IMR-90 (cell line): ENCODE data around the gene SEC11A.

ENCODE experiments used
- BHLHE40 ChIP-seq: fragments of 150-350 bp; IDR thresholded peaks from 2 replicates; pipeline ENCODE4 v1.6.1; 2016; ENCODE audit warnings: mild to moderate bottlenecking, low read depth, low read length
- CEBPB ChIP-seq: IDR thresholded peaks from 2 replicates; pipeline ENCODE4 v1.6.1; 2012; ENCODE audit warnings: low read depth, low read length, improper control_type of control experiment
- MAFK ChIP-seq: IDR thresholded peaks from 2 replicates; pipeline ENCODE4 v1.6.1; 2012; ENCODE audit warnings: low read depth, low read length, improper control_type of control experiment
- MAZ ChIP-seq: IDR thresholded peaks from 2 replicates; pipeline ENCODE4 v1.6.1; 2012; ENCODE audit warnings: low read depth, mild to moderate bottlenecking, low read length, improper control_type of control experiment, moderate library complexity, borderline replicate concordance
- MXI1 ChIP-seq: IDR thresholded peaks from 2 replicates; pipeline ENCODE4 v1.6.1; 2012; ENCODE audit warnings: low read depth, mild to moderate bottlenecking, low read length, moderate library complexity, borderline replicate concordance
- POLR2A ChIP-seq: IDR thresholded peaks from 2 replicates; pipeline ENCODE4 v1.6.1; 2012; ENCODE audit warnings: mild to moderate bottlenecking, low read depth, low read length
- RAD21 ChIP-seq: IDR thresholded peaks from 2 replicates; pipeline ENCODE4 v1.6.1; 2012; ENCODE audit warnings: low read length, improper control_type of control experiment
- RCOR1 ChIP-seq: IDR thresholded peaks from 2 replicates; pipeline ENCODE4 v1.6.1; 2012; ENCODE audit warnings: mild to moderate bottlenecking, low read length, improper control_type of control experiment; ENCODE audit not compliant: insufficient replicate concordance
- RFX5 ChIP-seq: IDR thresholded peaks from 2 replicates; pipeline ENCODE4 v1.8.0; 2012; ENCODE audit warnings: low read depth, mild to moderate bottlenecking, low read length, moderate library complexity
- SMC3 ChIP-seq: fragments of 150-350 bp; IDR thresholded peaks from 2 replicates; pipeline ENCODE4 v1.6.1; 2016; ENCODE audit warnings: low read depth, mild to moderate bottlenecking, antibody characterized with exemption, low read length, moderate library complexity
- TF ChIP-seq, protein P1 (sequence below): conservative IDR thresholded peaks from 2 replicates; pipeline ENCODE4 v1.5.1; 2012; ENCODE audit warnings: mild to moderate bottlenecking, low read depth, low read length, improper control_type of control experiment

DNA sequence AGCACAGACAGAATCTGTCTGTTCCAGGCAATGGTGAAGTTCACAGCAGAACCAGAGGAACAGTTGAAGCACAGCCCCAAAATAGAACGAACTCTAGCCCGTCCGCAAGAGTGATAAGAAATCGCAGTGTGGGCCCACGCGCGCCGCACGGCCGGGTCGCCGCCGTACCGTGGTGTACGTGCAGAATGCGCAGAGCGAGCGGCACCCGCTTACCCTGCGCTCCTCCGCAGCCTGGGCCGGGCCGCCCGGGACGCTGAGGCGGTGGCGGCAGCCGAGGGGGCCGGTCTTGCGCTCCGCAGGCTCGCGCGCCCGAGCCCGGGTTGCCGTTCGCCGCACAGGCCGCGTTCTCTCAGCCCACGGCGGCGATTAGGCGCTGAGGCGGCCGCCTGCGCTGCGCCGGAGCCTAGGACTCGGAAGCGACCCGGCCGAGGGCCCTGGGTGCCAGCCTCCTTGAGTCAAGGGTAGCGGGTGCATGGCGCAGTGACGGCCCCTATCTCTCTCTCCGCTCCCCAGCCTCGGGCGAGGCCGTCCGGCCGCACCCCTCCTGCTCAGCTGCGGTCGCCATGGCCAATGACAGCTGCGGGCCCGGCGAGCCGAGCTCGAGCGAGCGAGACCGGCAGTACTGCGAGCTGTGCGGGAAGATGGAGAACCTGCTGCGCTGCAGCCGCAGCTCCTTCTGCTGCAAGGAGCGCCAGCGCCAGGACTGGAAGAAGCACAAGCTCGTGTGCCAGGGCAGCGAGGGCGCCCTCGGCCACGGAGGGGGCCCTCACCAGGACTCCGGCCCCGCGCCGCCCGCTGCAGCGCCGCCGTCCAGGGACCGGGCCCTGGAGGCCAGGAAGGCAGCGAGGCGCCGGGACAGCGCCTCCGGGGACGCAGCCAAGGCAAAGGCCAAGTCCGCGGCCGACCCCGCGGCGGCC, 82.4 kb downstream of the SEC11A start:
- TF ChIP-seq POLR2A (no peak; the same call in 1 of the 2 replicates), CEBPB (no peak), MXI1 (no peak), RFX5 (no peak), MAZ (peak; percentile 34; the same call in 1 of the 2 replicates), MAFK (no peak), BHLHE40 (no peak), RAD21 (no peak), RCOR1 (no peak), SMC3 (no peak)
- TF ChIP-seq, protein P1, sequence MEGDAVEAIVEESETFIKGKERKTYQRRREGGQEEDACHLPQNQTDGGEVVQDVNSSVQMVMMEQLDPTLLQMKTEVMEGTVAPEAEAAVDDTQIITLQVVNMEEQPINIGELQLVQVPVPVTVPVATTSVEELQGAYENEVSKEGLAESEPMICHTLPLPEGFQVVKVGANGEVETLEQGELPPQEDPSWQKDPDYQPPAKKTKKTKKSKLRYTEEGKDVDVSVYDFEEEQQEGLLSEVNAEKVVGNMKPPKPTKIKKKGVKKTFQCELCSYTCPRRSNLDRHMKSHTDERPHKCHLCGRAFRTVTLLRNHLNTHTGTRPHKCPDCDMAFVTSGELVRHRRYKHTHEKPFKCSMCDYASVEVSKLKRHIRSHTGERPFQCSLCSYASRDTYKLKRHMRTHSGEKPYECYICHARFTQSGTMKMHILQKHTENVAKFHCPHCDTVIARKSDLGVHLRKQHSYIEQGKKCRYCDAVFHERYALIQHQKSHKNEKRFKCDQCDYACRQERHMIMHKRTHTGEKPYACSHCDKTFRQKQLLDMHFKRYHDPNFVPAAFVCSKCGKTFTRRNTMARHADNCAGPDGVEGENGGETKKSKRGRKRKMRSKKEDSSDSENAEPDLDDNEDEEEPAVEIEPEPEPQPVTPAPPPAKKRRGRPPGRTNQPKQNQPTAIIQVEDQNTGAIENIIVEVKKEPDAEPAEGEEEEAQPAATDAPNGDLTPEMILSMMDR, result no peak
